Colonic mucosa (tissue), 4 donors: ENCODE results near the gene FOSL1. TPM values are rescaled to one million over a fixed set of nuclear protein-coding genes. Genes with fewer than 3 reads are reported as not detected.

Experiments
- DNase-seq: peaks from one replicate; pipeline ENCODE4 v3.0.0-alpha.2; 2020
- H3K27ac ChIP-seq: fragments of 200-600 bp; one replicate; pipeline ENCODE4 v1.8.0; 2021
- H3K27me3 ChIP-seq: fragments of 200-600 bp; one replicate; pipeline ENCODE4 v1.8.0; 2021
- H3K36me3 ChIP-seq: fragments of 200-600 bp; one replicate; pipeline ENCODE4 v1.8.0; 2021
- H3K4me1 ChIP-seq: fragments of 200-600 bp; one replicate; pipeline ENCODE4 v1.8.0; 2021; ENCODE audit warnings: mild to moderate bottlenecking
- H3K4me3 ChIP-seq: fragments of 200-600 bp; one replicate; pipeline ENCODE4 v1.8.0; 2021
- H3K9ac ChIP-seq, 2 donors: one replicate each; pipeline ENCODE4 v1.7.0; 2013; ENCODE audit warnings: control low read depth in 2 of 2, low read depth in 2 of 2, low read length in 2 of 2
- H3K9me3 ChIP-seq: fragments of 200-600 bp; one replicate; pipeline ENCODE4 v1.8.0; 2021
- CTCF ChIP-seq: fragments of 200-600 bp; IDR thresholded peaks from one replicate; pipeline ENCODE4 v1.8.0; 2022; ENCODE audit warnings: antibody characterized with exemption, mild to moderate bottlenecking
- intact Hi-C: fragments of 100-400 bp; cut with DNase I; formaldehyde crosslinking; loops from one replicate; pipeline ENCODE4 v1.14.1; 2022
- total RNA-seq, 2 donors: library from RNA; stranded (reverse); fragmentation: NEBNext Ultra II Directional in 1 of 2; extraction: Animal tissue kit (Norgen Biotek cat#: 25700) in 1 of 2; gene quantifications; one replicate each; pipeline ENCODE4 v1.2.1, GENCODE V29; 2021
- donor health status: healthy.
- donor health status: DM: no; HTN: no; CAD: no.
- donor health status: DM: no; HTN: no; CAD: no.

The FOSL1 gene
- total RNA-seq, 2 donors from 2014 or later, result 0.84 to 4.2 TPM

DNA sequence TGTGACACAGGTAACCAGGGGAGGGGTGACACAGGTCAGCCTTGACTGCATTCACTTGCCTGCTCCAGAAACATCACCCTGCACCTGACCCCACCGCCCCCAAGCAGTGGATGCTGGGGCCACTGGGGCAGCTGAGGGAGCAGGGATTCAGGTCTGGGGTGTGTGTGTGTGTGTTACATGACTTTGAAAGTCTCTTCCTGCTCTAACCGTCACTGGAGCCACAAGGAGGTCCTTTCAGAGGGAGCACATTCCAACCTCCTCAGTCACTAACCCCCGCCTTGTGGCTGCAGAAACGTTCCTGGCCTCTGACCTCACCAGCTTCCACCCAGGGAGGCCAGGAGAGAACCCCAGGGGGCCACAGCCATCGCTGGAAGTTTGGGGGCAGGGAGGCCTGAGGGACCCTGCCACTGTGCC, 2.9 kb upstream of the FOSL1 start:
- Histone ChIP-seq H3K9me3 (no peaks in the 10 kb centered on the region), H3K4me3 (no peak overlapping the region), H3K27ac (no peak overlapping the region), H3K36me3 (no peaks in the 10 kb centered on the region), H3K9ac (no peak overlapping the region), H3K27me3 (no peaks in the 10 kb centered on the region), H3K4me1 (peaks cover 9% of the 10 kb centered on the region)
- TF ChIP-seq CTCF, result no peak
- DNase-seq, result no peak
- intact Hi-C loops, result no loop called here

- H3K4me1 ChIP-seq, result peaks cover 9% of the 10 kb centered on the region
- H3K27ac ChIP-seq, result peak overlapping the region; percentile 32
- H3K9ac ChIP-seq, result no peak overlapping the region
- intact Hi-C loops, result no loop called here
- no peaks in the 10 kb centered on the region for H3K27me3 ChIP-seq
- TF ChIP-seq CTCF, result no peak
- peak overlapping the region; percentile 53 for H3K4me3 ChIP-seq
- DNase-seq, result no peak
- H3K36me3 ChIP-seq, result no peaks in the 10 kb centered on the region
- H3K9me3 ChIP-seq, result no peaks in the 10 kb centered on the region
Observed at GRCh38 chr11:65900899-65901180, 652 bp upstream of the FOSL1 start.

DNA sequence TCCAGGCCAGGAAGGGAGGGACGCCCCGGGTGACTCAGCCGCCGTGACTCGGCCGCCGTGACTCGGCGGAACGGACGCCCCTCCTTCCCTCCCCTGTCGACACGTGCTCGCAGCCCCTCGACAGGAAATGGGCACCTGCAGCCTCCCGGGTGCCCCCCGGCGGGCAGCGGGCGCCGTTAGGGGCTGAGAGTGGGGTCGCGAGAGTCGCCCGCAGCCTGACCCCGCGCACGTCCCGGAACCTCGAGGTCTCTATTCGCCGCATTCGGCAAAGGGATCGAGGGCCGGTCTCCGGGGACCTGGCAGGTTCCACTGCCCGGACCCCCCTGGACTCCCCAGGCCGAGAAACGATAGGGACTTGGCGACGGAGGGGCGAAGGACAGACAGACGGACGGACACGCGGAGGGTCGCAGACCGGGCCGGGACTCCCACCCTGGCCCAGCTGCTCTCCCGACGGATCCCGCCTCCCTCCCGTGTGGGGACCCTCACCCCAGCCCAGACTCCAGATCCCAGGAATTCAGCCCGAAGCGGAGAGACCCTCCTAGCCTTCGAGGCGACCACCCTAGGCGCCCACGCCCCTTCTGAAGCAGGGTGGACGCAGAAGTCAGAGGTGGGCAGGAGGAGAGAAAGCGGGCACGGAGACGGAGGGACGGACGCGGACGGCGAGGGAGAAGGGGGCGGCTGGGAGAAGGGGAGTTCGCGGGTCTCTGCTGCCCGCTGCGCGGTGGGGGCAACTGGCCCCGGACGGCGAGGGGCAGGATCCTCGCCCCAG, 648 bp downstream of the FOSL1 start:
- H3K9ac ChIP-seq, result peak overlapping the region; percentile 51
- intact Hi-C loops, result no loop called here
- no peak for TF ChIP-seq CTCF
- peaks cover 9% of the 10 kb centered on the region for H3K4me1 ChIP-seq
- H3K27me3 ChIP-seq, result no peaks in the 10 kb centered on the region
- H3K4me3 ChIP-seq, result peak overlapping the region; percentile 53
- H3K9me3 ChIP-seq, result no peaks in the 10 kb centered on the region
- H3K27ac ChIP-seq, result peak overlapping the region; percentile 34
- no peaks in the 10 kb centered on the region for H3K36me3 ChIP-seq
- peak; percentile 57 for DNase-seq

DNA sequence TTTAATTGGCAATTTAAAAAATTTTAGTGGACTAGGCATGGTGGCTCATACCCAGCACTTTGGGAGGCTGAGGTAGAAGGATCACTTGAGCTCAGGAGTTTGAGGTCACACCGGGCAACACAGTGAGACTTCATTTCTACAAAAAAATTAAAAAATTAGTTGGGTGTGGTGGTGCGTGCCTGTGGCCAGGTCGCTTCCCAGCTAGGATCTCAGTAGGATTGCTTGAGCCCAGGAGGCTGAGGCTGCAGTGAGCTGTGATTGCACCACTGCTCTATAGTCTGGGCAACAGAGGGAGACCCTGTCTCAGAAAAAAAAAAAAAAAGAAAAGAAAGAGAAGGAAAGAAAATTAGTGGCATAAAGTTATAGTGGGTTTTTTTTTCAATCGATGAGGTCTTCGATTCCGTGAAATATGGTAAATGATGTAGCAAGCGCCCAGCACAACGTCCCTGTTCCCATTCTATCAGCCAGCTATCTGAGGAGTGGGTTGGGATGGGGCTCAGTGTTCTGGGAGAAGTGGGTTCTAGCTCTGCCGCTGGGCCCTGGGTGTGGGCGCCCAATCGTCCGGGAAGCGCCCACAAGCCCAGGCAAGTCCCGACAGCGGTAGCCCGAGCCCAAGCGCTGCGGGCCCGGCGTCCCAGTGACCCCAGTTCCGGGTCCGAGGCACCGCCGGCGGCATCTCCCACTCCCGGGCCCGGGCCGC, 1.4 kb downstream of the FOSL1 start:
- DNase-seq, result no peak
- intact Hi-C loops, result no loop called here
- Histone ChIP-seq H3K36me3 (no peaks in the 10 kb centered on the region), H3K4me1 (peaks cover 9% of the 10 kb centered on the region), H3K27me3 (no peaks in the 10 kb centered on the region), H3K9ac (peak overlapping the region; percentile 24 to 40), H3K27ac (no peak overlapping the region), H3K9me3 (no peaks in the 10 kb centered on the region), H3K4me3 (peak overlapping the region; percentile 53)
- TF ChIP-seq CTCF, result no peak

- peaks cover 9% of the 10 kb centered on the region for H3K4me1 ChIP-seq
- DNase-seq, result no peak
- no peaks in the 10 kb centered on the region for H3K27me3 ChIP-seq
- no peaks in the 10 kb centered on the region for H3K9me3 ChIP-seq
- no peak overlapping the region for H3K4me3 ChIP-seq
- no peaks in the 10 kb centered on the region for H3K36me3 ChIP-seq
- intact Hi-C loops, result no loop called here
- H3K9ac ChIP-seq, result no peak overlapping the region
- no peak overlapping the region for H3K27ac ChIP-seq
- no peak for TF ChIP-seq CTCF
Observed at GRCh38 chr11:65897020-65897471, 3.1 kb downstream of the FOSL1 start.
